Measurements from ENCODE around the gene FDX2.
"Not testable (repeated sequence)": the region's sequence is repeated elsewhere in the genome, so short reads cannot be mapped to it uniquely, and the experiment has no call there.

FDX2 gene

GRCh38 chr19:10315335-10316214 lies at the start of gene FDX2:
Gene FDX2, minus strand, starts transcription at chr19:10316015. Its CDS starts 19 bp downstream, at chr19:10315996.
- peak; percentile 79 for DNase-seq (ENCODE audit: low read depth)

GRCh38 chr19:10365518-10365917 lies 49.7 kb upstream of the FDX2 start:
- DNase-seq (ENCODE audit: low read depth) = no peak

GRCh38 chr19:10364644-10365043 lies 48.8 kb upstream of the FDX2 start:
- no peak for DNase-seq (ENCODE audit: low read depth)

- DNase-seq (ENCODE audit: low read depth) = no peak
Measured at GRCh38 chr19:10363789-10364281, 48.0 kb upstream of the FDX2 start.

GRCh38 chr19:10362259-10362658 lies 46.4 kb upstream of the FDX2 start:
- DNase-seq (ENCODE audit: low read depth) = no peak

- no peak for DNase-seq (ENCODE audit: low read depth)
Measured at GRCh38 chr19:10361569-10362011, 45.8 kb upstream of the FDX2 start.

- no peak for DNase-seq (ENCODE audit: low read depth)
Measured at GRCh38 chr19:10356431-10356830, 40.6 kb upstream of the FDX2 start.

GRCh38 chr19:10353793-10354391 lies 38.1 kb upstream of the FDX2 start:
- DNase-seq (ENCODE audit: low read depth) = peak; percentile 19

- DNase-seq (ENCODE audit: low read depth) = no peak
Measured at GRCh38 chr19:10352764-10353671, 37.2 kb upstream of the FDX2 start.

- DNase-seq (ENCODE audit: low read depth) = peak; percentile 19
Measured at GRCh38 chr19:10346509-10346908, 30.7 kb upstream of the FDX2 start.

- DNase-seq (ENCODE audit: low read depth) = peak; percentile 87
Measured at GRCh38 chr19:10344780-10345179, 29.0 kb upstream of the FDX2 start.

- DNase-seq (ENCODE audit: low read depth) = peak; percentile 5
Measured at GRCh38 chr19:10343495-10343894, 27.7 kb upstream of the FDX2 start.

GRCh38 chr19:10339977-10340376 lies 24.2 kb upstream of the FDX2 start:
- no peak for DNase-seq (ENCODE audit: low read depth)

- DNase-seq (ENCODE audit: low read depth) = no peak
Measured at GRCh38 chr19:10339380-10339960, 23.7 kb upstream of the FDX2 start, which contains the start of gene ICAM3. Gene ICAM3, minus strand, starts transcription at chr19:10339624. Its CDS starts 10 bp downstream, at chr19:10339614.

GRCh38 chr19:10338940-10339339 lies 23.1 kb upstream of the FDX2 start:
- DNase-seq (ENCODE audit: low read depth) = no peak

- DNase-seq (ENCODE audit: low read depth) = not testable (repeated sequence)
Measured at GRCh38 chr19:10336725-10337124, 20.9 kb upstream of the FDX2 start.

GRCh38 chr19:10335352-10335985 lies 19.7 kb upstream of the FDX2 start:
- no peak for DNase-seq (ENCODE audit: low read depth)

- peak; percentile 97 for DNase-seq (ENCODE audit: low read depth)
Measured at GRCh38 chr19:10334588-10335351, 19.0 kb upstream of the FDX2 start.

GRCh38 chr19:10333758-10334587 lies 18.2 kb upstream of the FDX2 start:
- peak; percentile 13 for DNase-seq (ENCODE audit: low read depth)
